ENCODE results near the gene PPP1R13L.

DNA sequence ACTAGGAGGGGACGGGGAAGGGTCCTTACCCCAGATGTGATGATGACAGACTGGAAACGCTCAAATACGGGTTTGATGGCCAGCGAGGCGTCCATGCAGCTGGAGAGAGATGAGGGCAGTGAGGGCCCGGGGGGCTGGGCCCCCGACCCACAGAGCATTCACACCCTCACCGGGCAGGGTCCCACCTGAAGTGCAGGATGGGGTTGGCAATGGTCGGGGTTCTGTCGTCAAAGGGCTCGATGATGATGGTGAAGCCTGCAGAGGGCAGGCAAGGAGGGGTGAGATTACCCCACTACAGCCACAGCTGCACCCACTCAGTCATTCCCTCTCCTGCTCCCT, 47.5 kb downstream of the PPP1R13L start:
- TF ChIP-seq EZH2 (IDR thresholded peaks at IDR 0.05; ENCODE audit: borderline replicate concordance, insufficient read depth, low read depth, low read length, poor library complexity, severe bottlenecking) (no peak), CTCF (IDR thresholded peaks at IDR 0.05) (no peak)

Measured in B cell (primary cell).